CMK (cell line): ENCODE measurements around the gene PLCE1.

ENCODE experiments used
- DNase-seq: peaks from one replicate; pipeline ENCODE4 v3.0.0-alpha.2; 2010; ENCODE audit warnings: low read depth

PLCE1 gene

GRCh38 chr10:94023906-94024305 is 30.2 kb downstream of the PLCE1 start:
- no peak for DNase-seq

GRCh38 chr10:94024407-94024806 is 30.7 kb downstream of the PLCE1 start:
- no peak for DNase-seq

GRCh38 chr10:94025806-94026205 is 32.1 kb downstream of the PLCE1 start:
- DNase-seq, result no peak

GRCh38 chr10:94027197-94027596 is 33.5 kb downstream of the PLCE1 start:
- DNase-seq, result no peak

GRCh38 chr10:94029955-94030354 is 36.2 kb downstream of the PLCE1 start:
- no peak for DNase-seq

GRCh38 chr10:94035982-94036765 is 42.4 kb downstream of the PLCE1 start:
- DNase-seq, result no peak

GRCh38 chr10:94036766-94037033 is 43.0 kb downstream of the PLCE1 start:
- no peak for DNase-seq

GRCh38 chr10:94037286-94037685 is 43.6 kb downstream of the PLCE1 start:
- DNase-seq, result no peak

- no peak for DNase-seq
Measured at GRCh38 chr10:94038024-94038423, 44.3 kb downstream of the PLCE1 start.

GRCh38 chr10:94041206-94041605 is 47.5 kb downstream of the PLCE1 start:
- DNase-seq, result no peak

- no peak for DNase-seq
Measured at GRCh38 chr10:94042001-94042833, 48.5 kb downstream of the PLCE1 start.

GRCh38 chr10:94042834-94043175 is 49.1 kb downstream of the PLCE1 start:
- DNase-seq, result no peak
